LNCAP (cell line): Measurements from ENCODE around the gene SOBP.
A peak's percentile ranks its signal among the peaks of the same experiment; 100 is the strongest.

Experiments
- CTCF ChIP-seq: fragments of 450-650 bp; IDR thresholded peaks from 2 replicates; pipeline ENCODE4 v1.5.1; 2017; ENCODE audit warnings: mild to moderate bottlenecking

SOBP gene

GRCh38 chr6:107698146-107698545 lies 208.2 kb downstream of the SOBP start:
- no peak for TF ChIP-seq CTCF

DNA sequence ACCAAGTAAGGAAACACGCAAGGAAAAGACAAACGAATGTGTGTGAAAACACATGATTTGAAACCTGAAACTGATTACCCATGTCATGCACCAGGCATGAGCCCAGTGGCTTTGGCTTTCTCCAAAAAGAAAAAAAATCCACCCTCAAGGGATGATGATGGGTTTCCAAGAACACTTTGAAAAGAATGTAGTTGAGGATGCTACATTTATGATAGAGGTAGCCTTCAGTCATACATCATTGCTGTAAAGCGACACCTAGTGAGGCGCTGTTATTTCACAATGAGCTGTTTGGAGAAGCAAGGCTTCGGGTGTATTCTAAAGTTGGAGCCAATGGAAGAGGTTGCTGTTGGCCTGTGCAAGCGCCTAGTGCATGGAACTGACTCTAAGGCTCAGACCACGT lies 209.3 kb downstream of the SOBP start:
- TF ChIP-seq CTCF = no peak

DNA sequence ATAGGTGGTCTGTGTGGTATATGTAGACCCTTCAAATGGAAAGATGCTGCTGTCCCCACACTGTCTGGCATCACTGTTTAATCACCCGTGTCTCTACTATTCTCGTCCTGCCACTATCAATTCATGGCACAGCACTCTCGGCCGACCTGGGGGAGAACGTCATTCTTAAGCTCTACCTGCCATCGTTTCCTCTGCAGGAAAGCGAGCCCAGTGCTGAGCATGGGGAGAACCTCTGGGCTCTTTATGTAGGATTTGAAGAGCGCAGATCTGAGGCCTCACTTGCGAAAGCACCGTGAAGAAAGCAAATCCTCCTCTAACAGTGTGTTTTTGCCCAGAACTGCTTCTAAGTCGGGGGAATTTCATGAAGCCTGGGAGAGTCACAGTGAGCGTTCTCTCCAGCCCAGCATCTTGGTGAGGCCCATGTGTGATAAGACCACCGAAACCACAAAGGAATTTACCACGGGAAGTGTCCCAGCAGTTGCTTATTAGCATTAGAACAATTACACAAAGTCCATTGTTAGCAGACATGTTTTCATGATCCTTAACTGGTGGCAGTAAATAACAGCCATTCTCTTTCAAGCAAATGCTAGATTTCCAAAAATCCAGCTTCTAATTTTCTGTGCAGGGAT lies 209.9 kb downstream of the SOBP start:
- TF ChIP-seq CTCF = no peak

DNA sequence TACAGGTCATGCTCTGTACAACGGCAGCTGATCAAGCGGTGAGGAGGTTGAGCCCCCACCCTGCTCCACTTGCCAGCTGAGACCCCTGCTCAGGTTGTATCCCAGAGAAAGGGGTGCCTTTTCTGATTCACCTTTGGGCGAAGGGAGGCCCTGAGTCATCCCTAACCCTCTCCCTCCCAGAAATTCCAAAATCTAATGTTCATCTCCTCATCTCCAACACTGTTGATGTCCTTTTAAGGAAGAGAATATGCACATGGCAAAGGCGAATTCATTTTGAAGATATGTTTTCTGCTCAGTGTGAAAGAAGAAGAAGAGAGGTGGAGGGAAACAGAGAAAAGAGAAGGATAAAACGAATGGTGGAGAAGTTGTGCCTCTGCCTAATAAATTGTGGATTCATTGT lies 213.7 kb downstream of the SOBP start:
- no peak for TF ChIP-seq CTCF

DNA sequence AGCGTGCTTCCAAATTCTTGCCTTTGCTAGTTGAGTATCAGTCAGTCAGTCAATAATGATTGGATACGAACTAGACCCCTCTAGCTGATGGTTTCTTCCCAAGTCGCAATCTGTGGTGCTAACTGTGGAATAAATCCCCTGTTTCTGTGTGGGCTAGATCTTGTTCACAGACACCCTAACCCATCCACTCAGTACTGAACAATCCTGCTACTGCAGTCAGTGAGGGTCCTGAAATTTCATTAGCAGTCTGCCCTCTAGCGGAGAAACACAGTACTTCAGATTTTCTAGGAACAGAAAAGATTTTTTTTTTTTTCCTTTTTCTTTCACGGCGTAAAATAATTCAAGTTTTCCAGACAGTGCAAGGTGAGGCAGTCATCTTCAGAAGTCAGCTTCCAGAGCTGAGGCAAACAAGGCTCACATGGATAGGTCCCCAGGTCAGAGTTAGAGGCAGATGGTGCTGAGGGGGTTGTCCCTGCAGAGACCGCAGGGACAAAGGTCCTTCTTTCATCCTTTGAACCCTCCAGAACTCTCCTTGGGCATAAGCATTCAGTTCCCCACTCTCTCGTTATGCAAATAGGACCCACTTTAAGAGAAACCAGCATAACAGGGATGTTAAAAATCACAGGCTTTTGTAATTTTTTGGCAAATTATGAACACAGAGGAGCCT lies 214.6 kb downstream of the SOBP start:
- peak; percentile 93 for TF ChIP-seq CTCF

DNA sequence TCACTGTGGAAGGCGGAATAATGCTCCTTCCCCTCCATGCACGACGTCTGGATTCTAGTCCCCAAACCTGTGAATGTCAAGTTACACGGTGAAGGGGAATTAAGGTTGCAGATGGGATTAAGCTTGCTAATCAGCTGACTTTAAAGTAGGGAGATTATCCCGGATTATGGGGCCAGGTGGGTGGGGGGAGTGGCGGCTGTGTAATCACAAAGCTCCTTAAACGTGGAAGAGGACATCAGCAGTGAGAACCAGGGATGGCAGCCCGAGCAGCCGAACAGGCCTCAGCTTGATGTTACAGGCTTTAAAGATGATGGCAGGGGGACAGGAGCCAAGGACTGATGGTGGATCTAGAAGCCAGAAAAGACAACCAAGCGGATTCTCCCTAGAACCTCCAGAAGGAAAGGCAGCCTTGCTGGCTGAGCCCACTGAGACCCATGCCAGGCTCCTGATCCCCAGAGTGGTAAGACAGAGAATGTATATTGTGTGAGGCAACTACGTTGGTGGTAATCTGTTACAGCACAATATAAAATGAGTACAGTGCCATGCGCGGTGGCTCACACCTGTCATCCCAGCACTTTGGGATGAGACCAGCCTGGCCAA lies 216.7 kb downstream of the SOBP start:
- TF ChIP-seq CTCF = no peak

DNA sequence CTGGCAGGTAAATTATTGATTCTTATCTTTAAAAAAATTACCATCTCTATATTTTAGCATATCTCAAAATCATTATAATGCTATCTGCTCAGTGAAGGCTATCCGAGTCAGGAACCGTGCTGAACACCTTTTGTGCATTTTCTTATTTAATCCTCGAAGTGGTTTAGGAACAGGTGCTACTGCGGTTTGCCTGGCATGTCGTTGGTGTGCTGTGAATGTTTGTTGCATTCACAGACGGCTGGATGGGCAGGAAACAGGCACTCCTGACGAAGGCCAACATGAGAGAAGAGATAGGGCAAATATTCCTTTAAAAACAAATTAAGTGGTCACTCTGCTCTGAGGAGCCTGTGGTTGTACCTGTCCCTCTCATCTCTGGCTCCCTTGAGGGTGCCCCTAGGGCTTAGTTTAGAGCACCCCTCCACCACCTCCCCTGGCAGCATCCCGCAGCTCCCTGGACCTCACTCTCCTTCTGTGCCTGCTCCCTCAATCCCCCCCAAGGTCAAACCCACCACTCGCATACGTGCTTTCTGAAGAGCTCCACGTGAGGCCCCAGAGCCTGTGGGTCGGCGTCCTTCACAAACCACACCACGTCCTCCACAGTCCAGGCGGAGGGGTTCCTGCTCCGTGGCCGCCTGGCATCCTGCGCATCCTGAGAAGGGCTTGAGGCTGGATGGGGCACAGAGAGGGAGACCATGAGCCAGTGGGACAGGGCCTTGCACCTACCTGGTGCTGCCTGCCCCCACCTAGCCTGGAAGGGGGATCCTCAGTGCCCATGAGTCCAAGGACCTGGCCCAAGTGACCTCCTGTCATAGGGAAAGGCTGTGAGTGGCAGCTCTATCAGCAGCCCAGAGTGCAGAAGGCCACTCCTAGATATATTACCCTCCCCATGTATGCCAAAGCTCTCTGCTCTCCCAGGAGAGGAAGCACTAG lies 217.7 kb downstream of the SOBP start:
- TF ChIP-seq CTCF = no peak
